GM19193 (cell line): ENCODE measurements around the gene TBC1D24.
A peak's percentile ranks its signal among the peaks of the same experiment; 100 is the strongest.

Experiments used
- POLR2A ChIP-seq: IDR thresholded peaks from 4 replicates; pipeline ENCODE4 v1.6.1; 2011; ENCODE audit not compliant: insufficient read depth, insufficient read length; ENCODE audit errors: extremely low read depth

Gene TBC1D24

DNA sequence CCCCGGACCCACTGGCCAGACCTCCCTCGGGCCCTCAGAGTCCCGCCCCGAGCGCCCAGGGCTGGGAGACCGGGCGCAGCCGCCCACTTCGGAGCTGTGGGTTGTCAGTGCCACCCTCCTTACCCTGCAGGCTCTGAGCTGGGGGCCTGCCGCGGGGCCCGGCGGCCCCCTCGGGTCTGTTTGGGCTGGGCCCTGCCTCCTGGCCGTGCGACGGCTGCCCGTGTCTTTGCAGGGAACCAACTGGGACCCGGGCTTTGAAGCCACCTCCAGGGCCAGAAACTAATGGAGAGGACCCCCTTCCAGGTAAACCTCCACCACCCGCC lies 14.6 kb upstream of the TBC1D24 start:
- no peak for TF ChIP-seq POLR2A

DNA sequence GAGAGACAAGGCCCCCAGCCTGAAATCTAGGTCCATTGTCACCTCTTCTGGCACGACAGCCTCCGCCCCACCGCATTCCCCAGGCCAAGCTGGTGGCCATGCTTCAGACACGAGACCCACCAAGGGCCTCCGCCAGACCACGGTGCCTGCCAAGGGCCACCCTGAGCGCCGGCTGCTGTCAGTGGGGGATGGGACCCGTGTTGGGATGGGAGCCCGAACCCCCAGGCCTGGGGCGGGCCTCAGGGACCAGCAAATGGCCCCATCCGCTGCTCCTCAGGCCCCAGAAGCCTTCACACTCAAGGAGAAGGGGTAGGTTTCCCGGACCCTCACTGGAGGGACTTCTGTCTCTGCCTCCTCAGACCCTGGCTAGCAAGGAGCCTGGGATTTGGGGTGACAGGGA lies 14.0 kb upstream of the TBC1D24 start:
- TF ChIP-seq POLR2A: no peak

DNA sequence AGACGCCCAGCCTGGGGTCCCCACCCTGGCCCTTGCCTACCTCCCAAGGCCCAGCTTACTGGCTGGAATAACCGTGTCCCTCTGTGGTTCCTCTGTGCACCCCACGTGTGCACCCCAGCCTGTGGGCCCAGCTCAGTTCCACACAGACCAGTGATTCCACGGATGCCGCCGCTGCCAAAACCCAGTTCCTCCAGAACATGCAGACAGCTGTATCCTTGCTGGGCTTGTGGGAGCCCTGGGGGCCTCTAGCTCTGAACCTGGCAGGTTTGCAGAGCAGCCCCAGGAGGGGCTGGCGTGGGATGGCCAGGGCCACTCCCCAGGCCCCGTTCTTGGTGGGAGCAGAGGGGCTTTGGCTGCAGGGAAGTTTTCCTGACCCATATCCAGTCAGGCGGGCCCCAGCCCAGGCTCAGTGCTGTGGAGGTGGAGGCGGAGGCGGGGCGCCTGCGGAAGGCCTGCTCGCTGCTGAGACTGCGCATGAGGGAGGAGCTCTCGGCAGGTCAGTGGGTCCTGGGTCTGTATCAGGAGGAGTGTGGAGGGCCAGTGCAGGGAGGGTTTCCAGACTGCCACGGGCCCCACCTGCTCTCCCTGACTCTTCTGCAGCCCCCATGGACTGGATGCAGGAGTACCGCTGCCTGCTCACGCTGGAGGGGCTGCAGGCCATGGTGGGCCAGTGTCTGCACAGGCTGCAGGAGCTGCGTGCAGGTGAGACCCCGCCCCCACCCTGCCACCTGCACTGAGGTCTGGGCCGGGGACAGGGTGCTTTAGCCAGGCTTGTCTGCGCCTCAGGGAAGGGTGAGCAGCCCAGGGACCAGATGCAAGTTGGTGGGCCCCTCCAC lies 12.7 kb upstream of the TBC1D24 start:
- no peak for TF ChIP-seq POLR2A

DNA sequence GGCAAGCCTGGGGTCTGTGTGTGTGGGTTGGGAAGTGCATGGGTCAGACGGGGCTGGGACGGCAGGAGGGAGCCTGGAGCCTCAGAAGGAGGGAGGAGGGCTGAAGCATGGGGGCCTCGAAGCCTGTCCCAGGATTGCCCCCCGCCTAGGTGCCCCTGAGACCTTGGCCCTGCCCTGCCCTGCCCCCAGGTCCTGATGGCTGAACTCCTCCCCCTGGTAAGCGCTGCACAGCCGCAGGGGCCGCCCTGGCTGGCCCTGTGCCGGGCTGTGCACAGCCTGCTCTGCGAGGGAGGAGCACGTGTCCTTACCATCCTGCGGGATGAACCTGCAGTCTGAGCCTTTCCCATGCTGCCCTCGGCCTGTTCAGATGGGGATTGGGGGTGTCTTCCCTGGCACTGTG lies 10.6 kb upstream of the TBC1D24 start:
- TF ChIP-seq POLR2A: no peak

DNA sequence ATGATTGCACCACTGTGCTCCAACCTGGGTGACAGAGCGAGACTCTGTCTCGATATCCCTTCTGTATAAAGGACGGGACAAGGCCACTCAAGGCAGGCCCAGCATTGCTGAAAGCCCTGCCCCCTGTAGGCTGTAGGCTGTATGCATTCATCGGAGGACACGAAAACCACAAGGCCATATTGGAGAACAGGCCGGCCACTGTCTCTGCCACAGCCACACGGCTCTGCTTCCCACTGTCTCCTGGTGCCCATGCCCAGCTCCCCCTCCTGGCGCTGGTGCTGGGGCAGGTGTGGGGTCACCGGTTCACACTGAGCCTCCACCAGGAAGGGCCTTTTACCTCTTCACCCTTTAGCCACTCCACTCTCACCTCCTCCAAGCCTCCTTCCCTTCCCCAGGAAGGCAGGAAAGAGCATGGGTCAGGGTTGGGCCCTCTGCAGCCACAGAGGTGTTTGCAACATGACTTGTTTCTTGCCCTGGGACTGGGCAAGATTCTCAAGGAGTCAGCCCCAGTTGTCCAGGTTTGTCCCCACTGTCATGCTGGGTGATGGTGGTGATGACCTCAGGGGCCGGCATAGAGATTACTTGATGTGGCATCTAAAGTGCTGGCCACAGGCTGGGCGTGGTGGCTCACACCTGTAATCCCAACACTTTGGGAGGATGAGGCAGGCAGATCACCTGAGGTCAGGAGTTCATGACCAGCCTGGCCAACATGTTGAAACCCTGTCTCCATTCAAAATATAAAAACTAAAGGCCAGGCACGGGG lies 9.1 kb upstream of the TBC1D24 start:
- no peak for TF ChIP-seq POLR2A

DNA sequence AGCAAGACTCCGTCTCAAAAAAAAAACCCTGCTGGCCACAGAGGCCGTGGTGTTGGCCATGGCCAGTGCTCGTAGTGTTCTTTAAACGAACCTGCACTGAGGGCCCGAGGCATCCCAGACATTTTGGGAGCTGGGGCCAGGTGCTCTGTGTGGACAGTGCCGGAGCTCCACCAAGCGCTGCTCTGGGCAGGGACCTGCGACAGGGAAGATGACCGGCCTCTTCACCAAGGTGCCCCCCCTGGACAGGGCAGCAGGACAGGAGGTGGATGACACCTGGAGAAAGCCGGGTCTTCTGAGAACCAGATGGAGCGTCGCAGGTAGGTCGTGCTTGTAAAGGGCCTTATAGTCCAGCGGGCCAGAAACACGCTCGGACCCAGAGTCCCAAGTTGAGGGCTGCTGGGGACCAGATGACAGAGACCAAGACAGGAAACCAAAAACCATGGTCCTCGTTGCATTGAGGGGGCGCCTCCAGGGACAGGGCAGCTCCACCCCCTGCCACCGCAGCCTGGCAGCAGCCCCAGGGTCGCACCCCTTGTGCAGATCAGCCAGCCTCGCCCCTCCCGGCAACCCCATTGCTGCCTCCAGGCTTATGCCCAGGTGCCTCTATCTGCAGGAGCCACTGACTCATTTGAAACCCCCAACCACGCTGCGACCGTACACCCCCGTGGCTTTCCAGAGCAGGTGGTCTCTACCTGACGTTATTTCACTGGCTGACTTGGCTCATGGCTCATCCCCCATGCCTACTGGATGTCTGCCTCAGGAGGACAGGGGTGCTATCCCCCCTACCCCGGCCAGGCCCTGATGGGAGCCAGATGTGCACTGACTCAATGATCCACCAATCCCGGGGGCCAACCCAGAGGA lies 8.0 kb upstream of the TBC1D24 start:
- TF ChIP-seq POLR2A: no peak

DNA sequence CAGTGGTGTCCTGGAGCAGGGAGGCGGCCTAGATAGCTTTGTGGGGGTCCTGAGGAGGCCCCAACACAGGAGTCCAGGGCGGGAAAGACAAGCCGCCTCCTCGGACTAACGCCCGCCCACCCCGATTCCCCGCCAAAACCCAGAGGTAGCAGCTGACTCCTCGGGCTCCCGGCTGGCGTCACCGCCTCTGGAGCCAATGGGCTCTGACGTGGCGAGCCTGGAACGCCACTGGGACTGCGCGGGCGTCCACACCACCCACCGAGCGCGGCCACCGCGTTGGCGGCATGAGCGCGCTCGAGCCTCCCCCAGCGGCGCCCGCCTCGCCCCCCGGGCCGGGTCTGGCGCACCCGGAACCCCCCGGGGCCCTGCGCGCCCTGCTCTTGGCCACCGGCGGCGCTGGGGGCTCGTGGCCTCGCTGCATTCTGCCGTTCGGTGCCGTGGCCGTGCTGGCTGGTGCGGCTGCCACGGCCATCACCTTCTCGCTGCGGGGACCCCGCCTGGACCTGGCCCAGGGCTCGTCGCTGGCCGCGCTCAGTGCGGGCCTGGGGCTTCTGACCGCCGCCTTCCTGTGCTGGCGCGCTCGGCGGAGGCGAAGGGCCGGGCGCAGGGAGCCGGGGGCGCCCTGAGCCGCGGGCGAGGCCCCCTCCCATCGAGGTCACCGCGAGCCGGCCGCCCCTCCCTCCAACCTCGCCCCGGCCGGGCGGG lies 7.2 kb upstream of the TBC1D24 start:
- TF ChIP-seq POLR2A: peak; percentile 32

DNA sequence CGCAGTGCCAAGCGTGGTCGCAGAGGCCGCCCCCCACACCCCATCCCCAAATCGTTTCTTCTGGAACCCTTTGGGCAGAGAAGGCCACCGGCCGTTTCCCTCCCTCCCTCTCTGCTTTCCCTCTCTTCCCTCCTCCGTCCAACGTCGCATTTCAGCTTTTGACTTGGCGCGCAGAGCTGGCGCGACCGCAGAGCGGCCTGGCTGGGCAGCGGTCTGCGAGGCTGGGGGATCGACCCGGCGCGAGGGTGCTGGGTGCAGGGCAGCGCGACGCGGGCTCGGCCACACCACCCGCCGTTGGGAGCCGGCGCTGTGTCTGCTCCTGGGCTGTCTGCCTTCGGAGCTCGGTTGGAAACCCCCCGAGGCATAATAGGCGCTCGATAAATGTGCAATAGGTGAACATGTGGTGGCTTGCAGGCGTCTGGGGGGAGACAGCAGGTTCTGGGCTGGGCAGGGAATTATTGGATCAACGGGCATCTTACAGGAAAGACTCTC lies 6.6 kb upstream of the TBC1D24 start:
- peak; percentile 39 for TF ChIP-seq POLR2A

DNA sequence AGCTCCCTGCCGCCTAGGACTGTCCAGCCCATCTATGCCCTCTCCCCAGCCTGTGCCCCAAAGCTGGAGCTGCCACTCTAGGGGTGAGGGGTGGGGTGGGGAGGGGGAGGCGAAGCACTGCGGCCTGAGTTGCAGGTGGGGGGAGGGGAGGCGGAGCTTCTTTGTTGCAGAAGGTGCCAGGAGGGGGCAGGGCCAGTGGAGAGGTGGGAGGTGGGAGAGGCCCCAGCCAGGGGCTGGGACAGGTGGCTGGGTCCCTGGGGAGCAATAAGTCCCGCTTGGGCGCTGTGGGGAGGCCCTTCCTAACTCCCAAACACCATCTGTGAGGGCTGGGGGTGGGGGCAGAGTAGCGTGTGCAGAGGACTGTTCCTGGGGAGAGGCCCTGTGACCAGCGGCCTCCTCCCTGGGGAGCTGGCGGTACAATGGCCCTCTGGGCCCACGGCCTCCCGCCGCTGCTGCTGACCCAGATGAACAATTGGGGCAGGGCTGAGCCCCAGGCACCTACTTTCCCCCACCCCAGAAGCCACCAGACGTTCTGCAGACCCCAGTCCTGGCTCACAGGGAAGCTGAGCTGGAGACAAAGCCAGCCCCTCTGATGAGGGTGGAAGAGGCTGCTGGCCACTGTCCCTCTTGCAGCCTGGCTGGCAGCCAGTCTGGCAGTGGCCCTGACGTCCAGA lies 6.1 kb upstream of the TBC1D24 start:
- TF ChIP-seq POLR2A: no peak

DNA sequence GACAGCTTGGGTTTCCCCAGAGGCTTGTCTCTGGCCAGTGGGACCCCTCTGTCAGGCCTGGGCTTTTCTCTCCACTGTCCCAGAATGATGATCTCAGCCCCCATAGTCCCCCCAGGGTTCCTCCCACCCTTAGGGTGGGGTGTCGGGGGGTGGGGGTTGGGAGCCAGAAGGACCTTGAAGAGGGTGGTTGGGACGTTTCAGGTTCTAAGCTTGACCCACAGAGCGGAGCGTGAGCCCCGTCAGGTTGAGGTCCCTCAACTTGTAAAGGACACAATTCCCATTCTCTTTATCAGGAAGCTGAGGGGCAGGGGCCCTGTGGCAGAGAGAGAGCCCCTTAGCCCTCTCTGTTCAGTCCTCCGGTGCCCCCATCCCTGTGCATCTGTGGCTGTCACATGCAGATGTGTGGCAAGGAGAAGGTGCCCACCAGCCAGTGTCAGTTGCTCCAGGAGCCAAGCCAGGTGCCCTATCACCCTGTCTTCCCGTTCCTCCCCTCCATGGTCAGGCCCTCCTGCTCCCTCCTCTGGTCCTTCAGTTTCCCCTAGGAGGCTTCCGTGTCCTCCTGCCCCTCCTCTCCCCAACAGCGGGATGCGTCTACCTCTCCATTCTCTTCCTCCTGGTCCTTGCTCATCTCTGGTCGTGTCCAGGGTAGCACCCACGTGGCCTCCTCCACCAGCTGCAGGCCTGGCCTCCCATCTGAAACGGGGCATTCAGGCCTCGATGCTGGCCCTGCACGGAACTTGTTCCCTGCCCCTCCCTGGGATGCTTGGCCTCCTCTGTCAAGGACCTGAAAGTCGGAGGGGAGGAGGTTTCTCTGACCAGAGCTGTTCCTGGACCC lies 5.3 kb upstream of the TBC1D24 start:
- no peak for TF ChIP-seq POLR2A

DNA sequence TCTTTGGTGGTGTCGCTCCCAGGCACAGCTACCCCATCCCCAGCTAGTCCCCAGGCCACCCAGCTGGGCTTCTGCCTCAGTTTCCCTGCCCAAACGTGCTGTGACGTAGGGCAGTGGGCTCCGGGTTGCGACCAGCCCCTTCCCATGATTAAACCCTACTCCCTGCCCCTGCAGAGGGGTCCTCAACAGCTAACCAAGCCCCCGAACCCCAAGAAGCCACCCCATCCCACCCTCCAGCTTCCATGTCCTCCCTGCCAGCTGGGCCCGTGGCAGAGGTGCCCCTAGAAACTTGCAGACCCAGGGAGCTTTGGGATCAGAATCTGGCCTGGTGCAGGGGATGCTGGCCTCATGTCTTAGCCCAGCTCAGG lies 4.7 kb upstream of the TBC1D24 start:
- TF ChIP-seq POLR2A: no peak

DNA sequence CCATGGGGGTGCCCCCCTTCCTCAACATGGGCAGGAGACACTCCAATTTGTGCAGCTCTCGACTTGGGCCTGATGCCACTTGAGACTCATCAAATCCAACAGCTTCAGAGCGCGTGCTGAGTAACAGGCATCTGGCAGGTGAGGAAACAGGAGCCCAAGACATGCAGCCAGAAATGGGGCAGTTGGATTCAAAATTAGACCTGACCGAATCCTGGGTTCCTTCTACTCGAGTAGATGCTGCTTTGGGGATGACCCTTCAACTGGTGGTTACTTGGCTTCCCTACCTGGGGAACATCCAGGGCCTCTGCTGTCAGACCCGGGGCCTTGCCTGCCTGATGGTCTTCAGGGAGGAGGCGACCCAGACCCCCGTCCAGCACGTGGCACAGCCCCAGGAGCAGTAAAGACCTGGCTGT lies 4.3 kb upstream of the TBC1D24 start:
- TF ChIP-seq POLR2A: no peak

DNA sequence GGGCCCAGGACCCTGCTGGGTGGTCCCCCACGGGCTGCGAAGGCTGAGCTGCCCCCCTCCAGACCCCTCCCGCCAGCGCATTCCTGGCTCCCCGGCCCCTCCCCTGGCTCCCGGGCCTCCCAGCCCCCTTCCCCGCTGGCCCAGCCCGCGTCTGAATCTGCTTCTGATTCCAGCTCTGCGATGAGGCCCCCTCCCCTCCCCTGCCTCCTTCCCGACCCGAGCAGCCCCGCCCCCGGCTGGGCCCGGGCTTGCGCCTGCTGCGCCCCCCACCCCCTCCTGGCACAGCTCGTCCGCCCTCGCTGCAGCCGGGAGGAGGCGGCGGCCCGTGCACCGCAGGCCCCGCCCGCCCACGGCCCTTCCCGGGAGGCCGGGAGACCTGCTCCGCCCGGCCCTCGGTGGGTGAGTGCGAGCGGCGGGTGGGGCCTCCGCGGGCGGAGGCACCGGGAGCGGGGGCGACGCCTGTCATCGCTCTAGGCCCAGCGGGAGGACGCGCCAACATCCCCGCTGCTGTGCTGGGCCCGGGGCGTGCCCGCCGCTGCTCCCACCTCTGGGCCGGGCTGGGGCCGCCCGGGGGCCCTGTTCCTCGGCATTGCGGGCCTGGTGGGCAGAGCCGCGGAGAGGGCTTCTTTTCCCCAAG lies 3.8 kb upstream of the TBC1D24 start, which contains the start of gene NTN3:
TSS of gene NTN3 (plus strand) at position 282 of the 637 bp plus-strand sequence. CDS start 405 bp downstream, outside the sequence.
- no peak for TF ChIP-seq POLR2A
